Measurements from ENCODE around the gene ANXA11.

GRCh38 chr10:80122746-80123145, 82.6 kb downstream of the ANXA11 start:
- TF ChIP-seq MAX (IDR thresholded peaks at IDR 0.05) (no peak), YY1 (IDR thresholded peaks at IDR 0.05; ENCODE audit: low read depth) (no peak), EP300 (IDR thresholded peaks at IDR 0.05; ENCODE audit: borderline replicate concordance) (no peak)

Data from Ishikawa (cell line).